Stimulated activated CD4-positive, alpha-beta T cell treated with anti-CD3 and anti-CD28 coated beads, Interleukin-12 subunit alpha, Interleukin-12 subunit beta, amount 100 ng/mL, for 4 hours (primary cell): ENCODE results near the gene THSD7B.

Source experiments
- DNase-seq: peaks from one replicate; pipeline ENCODE4 v3.0.0-alpha.2; 2020

THSD7B gene

DNA sequence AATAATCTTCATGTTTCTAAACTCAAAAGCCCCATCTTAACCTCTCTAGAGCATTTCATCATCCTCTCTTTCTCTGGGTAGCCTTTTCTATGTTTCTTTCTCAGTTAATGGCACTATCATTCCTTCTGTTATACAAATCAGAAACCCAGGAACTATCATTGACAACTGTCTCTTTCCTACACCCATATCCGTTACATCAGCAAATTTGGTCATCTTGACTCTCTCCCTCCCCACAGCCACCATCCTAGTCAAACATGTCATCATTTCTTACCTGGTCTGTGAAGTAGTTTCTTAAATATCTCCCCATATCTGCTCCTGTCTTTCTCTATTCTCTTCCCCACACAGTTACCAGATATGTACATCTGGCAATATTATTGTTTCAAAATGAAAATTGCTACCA, 62.8 kb downstream of the THSD7B start:
- no peak for DNase-seq

DNA sequence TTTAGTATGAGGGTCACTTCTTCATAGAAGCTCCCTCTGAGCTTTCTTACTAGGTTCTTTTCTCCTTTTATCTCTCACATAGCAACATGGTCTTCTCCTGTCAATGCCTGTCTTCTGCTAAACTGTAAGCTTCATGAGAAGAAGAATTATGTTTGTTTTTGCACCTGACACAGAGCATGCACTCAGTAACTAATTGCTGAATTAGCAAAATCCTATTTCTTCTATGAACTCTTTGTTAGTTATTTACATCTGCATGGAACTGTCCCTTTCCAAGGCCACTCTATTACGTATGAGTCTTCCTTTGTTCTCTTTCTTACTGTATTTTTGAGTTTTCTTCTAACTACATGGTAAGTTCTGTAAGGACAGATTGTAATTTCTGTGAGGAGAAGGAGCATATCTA, 63.4 kb downstream of the THSD7B start:
- DNase-seq = no peak

DNA sequence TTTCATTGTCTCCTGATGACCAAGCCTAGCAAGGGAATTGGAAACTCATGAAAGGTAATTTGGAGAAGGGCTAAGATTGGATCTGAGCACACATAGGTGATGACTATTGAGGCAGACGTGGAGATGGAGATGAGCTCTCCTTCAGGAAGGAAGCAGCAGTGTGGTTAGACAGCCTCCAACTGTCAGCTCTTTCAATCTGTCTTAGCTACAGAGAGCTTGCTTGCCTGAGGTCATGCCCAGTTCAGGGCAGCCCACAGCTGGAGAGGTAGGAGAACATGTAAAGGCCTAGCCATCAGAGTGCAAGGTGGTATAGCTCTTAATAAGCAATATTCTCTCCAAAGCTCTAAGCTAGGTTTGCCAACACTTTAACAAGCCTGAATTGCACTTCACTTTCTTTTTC, 79.2 kb downstream of the THSD7B start:
- no peak for DNase-seq

DNA sequence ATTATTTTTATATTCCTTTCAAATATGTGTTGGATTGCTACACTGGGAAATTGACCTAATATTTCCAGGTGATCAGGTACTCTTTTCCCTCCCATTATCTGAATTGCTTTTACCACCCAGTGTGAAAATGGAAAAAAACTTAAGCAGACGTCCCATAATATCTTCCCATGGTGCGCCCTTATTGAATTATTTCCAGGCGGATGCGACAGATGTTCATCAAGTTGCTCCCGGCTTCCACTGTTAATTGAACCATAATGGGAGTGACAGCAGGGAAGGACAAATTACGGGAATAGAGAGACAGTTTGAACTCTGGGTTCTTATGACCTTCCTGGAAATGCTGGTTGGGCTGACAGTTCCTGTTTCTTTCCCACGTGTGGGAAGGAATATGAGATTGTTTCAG, 93.3 kb downstream of the THSD7B start:
- no peak for DNase-seq

DNA sequence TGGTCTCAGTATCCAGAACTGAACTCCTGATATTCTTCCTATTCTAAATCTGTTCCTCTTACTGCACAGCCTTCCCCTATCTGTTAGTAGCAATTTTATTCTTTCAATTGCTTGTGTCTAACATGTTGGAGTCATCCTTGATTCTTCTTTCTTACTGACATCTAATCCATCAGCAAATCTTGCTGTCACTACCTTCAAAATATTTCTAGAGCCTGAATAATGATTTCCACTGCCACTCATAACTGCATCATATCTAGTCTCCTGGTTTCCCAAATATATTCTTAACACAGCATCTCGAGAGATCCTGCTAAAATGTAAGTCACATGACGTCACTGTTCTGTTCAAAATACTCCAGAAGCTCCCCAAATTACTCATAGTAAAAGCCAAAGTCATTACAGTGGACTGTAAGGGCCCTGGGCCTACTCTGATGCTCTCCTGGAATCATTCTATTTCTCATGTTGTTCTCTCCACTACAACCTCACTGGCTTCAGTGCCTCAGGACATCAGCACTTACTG, 95.2 kb downstream of the THSD7B start:
- DNase-seq = no peak

DNA sequence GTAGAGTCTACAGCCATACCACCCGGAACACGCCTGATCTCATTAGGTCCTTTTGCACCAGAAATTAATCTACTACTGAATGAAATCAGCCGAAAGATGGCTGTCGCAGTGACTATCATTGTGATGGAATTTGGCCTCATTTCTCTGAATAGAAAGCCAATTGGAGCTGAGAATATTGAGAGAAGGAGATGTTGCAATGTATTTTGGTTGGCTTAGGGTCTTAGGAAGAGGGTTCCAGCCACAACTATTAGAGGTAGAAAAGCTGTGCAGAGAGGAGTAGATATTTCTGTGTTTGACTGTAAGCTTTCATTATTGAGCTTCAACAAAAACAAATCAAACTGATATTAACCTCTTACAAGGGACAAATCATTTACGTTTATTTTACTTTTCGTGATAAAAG, 98.1 kb downstream of the THSD7B start:
- no peak for DNase-seq

DNA sequence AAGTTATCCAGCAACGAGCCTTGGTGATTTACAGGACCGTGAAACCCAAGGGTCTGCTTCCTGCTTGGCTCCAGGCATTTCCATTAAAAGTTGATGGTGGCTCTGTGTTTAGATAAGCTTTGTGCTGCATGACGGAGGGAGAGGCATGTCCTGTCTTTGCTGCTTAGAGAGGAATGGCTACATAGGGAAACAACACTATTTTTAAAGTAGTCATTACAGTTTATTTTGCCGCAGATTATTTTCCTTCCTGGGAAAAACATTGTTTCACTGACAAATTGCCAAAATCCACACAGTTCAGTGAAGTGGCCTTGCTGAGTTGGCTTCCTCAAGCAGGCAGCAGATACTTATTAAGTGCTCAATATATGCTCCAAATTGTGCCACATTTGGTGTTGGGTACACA, 98.5 kb downstream of the THSD7B start:
- no peak for DNase-seq

DNA sequence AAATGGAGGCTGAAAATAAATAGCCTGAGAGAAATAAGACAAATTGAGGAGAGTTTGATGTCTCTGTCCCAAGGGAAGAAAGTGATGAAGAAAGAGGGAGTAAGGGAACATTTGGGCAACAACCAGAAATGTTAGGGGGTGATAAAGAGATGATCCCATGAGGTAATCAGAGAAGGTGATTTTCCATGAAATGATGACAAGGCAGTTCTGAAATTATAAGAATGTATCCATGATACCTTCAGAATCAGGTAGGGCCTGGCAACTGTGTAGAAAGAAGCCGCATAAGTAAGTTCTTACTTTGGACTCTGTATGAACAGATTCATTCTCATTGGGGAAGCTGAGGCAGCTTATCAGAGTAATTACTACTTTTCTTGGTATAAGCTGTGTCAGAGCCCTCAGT, 106.1 kb downstream of the THSD7B start:
- DNase-seq = no peak

DNA sequence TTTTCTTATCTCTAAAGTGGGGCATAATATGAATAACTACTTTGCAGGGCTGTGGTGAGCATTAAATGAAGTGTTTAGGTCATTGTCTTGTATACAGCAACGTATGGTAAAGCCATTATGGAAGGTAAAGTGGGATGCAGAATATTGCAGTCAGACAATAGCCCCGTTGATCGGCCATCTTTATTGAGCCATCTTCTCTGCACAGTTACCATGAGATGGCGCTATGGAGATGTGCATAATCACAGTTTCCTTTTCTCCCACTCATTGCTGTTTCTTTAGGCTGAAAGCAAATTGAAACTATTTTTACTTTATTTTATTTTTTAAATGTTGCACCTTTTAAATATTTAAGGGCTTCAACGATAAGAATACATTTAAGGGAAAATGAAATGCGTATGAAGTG, 108.9 kb downstream of the THSD7B start:
- no peak for DNase-seq

DNA sequence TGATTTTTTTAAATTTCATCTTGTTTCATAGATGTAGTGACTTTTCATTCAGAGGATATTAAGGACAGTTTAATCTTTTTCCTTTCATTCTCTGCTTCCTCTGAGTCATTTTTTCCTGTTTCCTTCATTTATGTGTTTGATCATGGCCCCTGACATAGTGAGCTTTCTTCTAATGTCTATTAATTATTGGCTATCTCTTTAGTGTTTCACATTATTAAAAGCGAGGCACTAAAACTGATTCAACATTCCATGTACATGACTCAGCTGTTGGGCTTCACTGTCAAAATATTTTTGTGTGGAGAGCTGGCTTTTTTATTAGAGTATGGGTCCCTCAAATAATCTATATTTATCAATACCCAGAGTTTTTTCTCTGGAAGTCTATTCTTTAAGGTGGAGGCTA, 125.8 kb downstream of the THSD7B start:
- DNase-seq = no peak

DNA sequence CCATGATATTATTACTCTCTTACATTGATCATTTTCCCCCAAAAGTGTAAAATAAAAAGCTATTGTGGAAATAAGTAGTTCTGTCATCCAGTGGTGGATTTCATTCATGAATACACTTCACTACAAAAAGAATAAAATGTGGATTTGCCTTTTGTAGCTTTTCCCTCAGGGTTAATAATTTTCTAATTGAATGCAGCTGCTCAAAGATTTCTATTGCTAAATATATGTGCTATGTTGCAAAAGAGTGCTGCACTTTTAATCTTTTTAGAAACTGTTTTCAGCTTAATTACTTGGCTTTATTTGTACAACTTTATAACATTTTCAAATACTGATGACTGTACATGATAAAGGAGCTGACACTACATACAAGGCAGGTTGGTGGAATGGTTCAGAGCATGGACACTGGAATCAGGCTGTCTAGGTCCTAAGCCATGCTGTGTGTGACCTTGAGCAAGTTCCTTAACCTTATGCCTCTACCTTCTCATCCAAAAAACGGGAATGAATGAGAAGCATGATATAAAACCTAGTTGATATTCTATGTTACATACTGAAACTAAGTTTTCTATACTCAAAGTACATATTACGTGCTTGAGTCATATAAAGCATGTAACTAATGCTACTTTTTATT, 128.8 kb downstream of the THSD7B start:
- DNase-seq = no peak

DNA sequence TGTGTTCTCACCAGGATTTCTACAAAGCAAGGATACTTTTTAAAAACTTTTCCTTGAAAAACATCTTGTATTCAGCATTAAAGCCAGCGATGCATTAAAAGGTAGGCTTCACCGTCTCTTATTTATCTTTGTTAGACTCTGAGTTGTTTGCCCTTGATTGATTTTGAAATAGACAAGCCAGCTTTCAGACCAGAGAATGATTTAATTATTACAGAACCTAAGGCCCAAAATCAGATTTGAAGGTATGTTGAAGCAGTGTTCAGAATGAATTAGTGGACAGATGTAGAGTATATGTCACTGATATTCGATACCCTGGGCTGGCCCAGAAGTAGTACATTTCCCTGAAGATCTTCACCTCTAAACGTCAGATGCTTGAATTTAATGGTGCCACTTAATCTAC, 136.4 kb downstream of the THSD7B start:
- no peak for DNase-seq

DNA sequence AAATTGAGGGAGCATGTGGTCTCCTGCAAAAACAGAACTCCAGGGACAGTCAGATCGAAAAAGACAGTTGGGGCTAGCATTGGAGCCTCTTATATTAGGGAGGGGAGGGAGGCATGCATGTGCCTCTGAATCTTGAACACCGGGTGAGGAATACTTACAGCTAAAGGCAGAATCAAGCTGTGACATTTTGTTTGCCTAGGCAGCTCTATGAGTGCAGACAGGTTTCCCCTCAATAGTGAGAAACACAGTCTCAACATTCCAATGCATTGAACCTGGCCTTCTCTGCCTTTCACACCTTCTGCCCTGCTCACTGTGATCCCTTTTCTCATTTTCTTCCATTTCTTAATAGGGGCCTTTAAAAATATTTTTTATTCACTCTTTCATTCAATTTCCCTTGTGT, 140.4 kb downstream of the THSD7B start:
- no peak for DNase-seq

DNA sequence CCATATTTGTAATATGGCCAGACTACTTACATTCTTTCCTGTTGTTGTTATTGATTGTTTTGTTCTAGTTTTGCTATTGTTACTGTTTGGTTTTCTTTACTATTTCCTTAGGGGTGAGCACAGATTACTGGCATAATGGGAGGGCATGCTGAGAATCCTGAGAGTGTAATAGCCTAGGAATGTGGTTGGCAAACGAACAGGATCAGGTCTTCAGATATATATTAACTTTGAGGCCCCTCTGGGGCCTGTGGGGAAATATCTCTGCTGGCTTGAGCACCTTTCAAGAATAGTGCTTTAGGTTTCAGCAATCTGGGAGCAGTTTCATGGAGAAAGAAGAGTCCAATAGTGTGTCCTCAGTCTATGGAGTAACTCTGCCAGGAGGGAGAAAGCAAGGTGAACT, 144.4 kb downstream of the THSD7B start:
- no peak for DNase-seq

DNA sequence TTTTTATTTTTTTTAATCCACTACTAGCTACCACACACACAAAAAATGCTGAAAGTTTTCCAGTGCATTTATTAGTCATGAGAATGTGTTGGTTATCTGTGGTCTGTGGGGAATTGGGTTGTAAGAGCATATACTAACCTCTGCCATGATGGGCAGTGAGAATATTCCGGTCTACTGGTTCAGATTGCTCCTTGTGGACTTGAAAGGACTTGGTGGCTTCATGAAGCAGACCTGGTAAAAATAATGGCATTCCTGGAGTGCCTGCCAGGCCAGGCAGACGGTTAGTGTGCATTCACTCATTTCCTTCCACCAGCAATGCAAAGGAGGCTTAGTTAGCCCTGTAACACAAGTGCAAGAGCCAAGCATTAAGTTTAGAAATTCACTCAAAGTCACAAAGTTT, 150.8 kb downstream of the THSD7B start:
- no peak for DNase-seq

DNA sequence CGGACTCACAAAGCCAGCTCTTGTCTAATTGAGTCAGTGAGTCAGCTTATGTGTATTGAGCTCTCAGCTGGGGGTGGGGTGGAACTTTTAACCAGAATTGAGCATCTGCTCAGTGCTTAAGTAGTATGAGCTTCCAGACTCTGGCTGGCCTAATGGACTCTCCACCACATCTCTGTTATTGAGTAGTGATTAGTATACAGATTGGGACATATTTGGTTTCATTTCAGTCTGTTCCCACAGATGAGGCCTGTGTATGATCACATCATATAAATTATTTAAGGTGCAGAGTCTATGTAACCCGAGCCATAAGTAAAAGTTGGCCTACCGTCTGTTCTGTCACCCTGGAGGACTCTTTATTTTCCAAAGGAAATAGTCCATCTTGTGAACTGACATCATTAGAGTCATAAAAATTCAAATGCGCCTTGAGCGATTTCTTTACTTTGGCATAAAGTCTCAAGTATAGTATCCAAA, 152.1 kb downstream of the THSD7B start:
- no peak for DNase-seq

DNA sequence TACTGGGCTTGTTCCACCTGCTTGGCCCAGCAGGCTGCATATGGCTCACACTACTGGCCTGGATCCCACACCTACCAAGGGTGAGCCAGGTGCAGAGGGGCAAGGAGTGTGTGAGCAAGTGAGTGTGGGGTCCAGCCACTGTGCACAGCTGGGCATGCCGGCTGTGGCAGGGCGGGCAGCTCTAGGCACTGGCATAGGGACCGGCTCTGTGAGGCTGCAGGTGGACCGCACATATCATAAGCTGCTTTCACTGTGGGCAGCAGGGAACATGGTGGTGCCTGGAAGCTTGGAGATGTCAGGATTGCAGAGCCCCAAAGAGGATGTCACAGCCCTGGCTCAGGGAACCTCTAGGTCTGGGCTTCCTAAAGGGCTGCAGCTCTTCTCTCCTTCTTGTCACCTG, 154.3 kb downstream of the THSD7B start:
- no peak for DNase-seq

DNA sequence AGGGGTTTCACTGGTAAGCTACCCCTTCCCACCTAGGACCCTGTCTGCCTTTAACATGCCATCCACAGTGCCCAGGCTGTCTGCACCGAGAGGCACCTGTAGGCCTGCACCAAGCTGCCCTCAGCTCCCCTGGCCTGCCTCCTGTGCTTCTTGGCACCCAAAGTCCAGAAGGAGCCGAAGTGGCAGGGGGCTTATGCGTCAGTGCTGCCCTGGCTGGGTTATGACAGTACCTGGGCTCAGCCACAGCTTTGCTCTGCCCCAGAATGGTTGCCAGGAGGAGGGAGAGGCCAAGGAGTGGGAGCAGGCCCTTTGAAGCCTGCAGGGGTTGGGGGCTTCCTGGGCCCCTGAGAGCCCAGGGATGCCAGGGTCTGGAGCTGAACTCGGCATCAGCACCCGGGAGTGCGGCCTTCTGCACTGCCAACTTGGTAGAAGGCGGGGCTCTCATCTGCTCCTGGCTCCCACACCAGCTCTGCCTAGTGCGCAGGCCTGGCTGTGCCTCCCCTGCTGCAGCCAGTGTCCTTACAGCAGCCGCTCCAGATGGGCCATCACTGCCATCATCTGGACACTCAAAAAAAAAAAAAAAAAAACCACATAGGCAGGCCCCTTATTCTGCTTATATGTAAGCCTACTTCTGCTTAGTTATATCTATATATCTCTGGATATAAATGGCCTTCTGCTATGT, 155.4 kb downstream of the THSD7B start:
- DNase-seq = no peak

DNA sequence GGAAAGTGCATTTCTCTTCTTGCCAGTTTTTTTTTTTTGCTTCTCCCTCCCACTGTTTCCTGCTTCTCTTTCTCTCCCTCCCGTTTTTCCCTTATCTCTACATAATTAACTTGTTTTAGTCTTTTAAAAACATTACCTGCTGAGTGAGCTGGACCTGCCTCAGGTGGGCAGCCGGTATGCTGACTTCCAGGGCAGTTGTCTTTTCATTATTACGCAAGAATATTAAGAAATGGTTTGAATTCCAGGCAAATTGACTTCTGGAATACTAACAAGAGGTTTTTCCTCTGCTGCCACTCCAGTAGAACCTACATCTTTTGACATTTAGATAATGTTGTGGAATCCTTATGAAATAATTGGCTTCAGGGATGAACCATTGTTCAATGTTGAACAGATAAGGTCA, 161.8 kb downstream of the THSD7B start:
- DNase-seq = no peak

DNA sequence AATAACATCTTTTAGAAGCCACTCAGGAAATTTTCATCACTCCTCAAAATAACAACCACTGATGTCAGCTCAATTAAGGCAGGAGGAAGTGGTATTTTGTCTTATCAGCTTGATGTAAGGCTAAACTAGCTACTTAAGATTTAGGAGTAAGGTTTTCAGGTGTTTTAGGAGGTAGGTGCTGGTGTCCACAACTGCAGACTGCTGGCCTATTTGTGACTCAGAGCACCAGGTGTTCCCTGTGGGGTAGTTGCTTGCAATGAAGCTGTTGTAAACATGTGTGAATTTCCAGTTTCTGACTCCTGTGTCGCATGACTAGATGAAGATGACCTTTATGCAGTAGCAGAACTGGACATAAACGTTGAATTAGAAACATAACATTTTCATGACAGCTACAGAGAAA, 164.2 kb downstream of the THSD7B start:
- no peak for DNase-seq

DNA sequence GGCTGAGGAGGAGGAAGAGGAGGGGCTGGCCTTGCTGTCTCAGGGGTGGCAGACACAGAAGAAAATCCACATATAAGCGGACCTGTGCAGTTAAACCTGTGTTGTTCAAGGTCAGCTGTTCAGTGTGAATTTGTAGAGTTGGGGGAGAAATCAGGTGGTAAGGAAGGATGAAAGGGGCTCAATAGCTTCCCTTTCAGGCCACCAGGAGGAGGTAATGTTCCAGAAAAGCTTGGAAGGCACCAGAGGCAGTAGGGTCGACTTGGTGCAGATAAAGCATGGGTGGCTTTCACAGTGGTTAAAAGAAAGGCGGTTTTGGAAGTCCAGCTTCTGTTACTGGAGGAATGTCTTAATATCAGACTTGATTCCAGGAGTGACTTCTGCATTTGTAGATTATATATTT, 167.4 kb downstream of the THSD7B start:
- DNase-seq = no peak

DNA sequence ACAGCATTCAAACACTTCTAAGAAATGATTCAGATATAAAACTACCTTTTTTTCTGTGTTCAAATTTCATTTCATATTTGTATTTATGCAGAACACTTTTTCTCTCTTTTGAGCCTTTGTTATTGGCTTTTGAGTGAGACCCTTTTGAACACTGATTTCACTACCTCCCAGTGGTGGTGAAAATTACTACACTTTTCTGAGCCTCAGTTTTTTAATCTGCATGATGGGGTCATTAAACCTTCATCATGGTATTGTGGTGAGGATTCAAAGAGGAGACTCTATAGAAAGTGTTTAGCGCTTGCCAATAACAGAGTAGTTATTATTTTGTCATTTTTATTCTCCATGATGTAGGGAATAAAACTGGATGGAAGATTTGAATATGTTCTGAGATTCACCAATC, 169.8 kb downstream of the THSD7B start:
- no peak for DNase-seq

DNA sequence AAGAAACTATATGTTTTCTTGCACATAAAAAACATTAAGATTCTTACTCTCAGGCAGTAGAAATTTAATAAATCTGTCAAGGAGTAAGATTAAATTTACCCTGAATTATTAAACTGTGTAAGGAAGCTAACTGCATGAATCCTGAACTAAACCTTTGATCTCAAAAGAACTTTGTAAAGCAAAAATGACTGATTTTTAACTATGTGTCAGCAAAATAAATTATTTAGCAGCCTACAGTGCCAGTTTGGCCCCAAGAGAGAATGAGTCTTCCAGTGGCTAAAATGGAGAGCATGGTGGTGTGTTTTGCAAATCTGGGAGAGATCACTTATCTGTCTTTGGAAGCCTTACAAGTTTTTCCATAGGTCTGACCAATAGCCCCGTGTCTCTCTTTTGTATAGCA, 190.7 kb downstream of the THSD7B start:
- no peak for DNase-seq

DNA sequence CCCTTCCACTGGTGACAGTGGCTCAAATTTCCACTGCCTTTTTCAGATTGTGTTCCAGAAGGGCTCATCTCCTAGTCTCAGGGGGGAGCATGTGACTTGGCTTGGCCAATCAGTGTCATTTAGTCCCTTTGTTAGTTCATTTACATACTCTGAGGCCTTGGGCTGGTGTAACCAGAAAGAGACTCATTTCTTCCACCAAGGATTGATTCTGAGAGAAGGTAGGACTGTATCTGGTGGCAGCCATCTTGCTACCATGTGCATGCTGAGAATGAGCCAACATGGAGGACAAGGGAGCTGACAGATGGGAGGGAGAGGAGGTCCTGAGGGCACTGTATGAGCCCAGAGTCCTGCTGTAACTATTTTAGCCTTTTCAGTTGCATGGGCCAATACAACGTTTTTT, 191.7 kb downstream of the THSD7B start:
- DNase-seq = no peak
